WTC11 (cell line): ENCODE results near the gene PKNOX1.
"Not testable (repeated sequence)": the region's sequence is repeated elsewhere in the genome, so short reads cannot be mapped to it uniquely, and the experiment has no call there.

Experiments
- FOXK1 ChIP-seq: sonication (generic); formaldehyde crosslinking; IDR thresholded peaks from 2 replicates; pipeline ENCODE4 v1.8.0; 2022; ENCODE audit warnings: mild to moderate bottlenecking, moderate library complexity, missing genetic modification reagents
- GABPB1 ChIP-seq: sonication (generic); formaldehyde crosslinking; IDR thresholded peaks from 2 replicates; pipeline ENCODE4 v1.8.1; 2023; ENCODE audit warnings: mild to moderate bottlenecking, missing genetic modification reagents
- IRF2 ChIP-seq: sonication (generic); formaldehyde crosslinking; IDR thresholded peaks from 2 replicates; pipeline ENCODE4 v1.8.0; 2022; ENCODE audit warnings: low read depth, missing genetic modification reagents, borderline replicate concordance
- NR1H2 ChIP-seq: sonication (generic); formaldehyde crosslinking; IDR thresholded peaks from 2 replicates; pipeline ENCODE4 v1.9.0; 2021; ENCODE audit warnings: mild to moderate bottlenecking, moderate library complexity, missing genetic modification reagents
- TEAD4 ChIP-seq: sonication (generic); formaldehyde crosslinking; IDR thresholded peaks from 2 replicates; pipeline ENCODE4 v1.8.0; 2022; ENCODE audit warnings: mild to moderate bottlenecking, missing genetic modification reagents
- ZNF138 ChIP-seq: sonication (generic); formaldehyde crosslinking; conservative IDR thresholded peaks from 2 replicates; pipeline ENCODE4 v1.8.1; 2022; ENCODE audit warnings: mild to moderate bottlenecking, moderate library complexity, missing genetic modification reagents
- TF ChIP-seq, protein P1 (sequence below): fragments of 200-600 bp; IDR thresholded peaks from 2 replicates; pipeline ENCODE4 v1.8.0; 2022; ENCODE audit warnings: antibody characterized with exemption
- TF ChIP-seq, protein P2 (sequence below): sonication (generic); formaldehyde crosslinking; IDR thresholded peaks from 2 replicates; pipeline ENCODE4 v1.8.0; 2023; ENCODE audit warnings: missing genetic modification reagents
- TF ChIP-seq, protein P3 (sequence below): fragments of 250-450 bp; sonication (Bioruptor Pico); IDR thresholded peaks from 2 replicates; pipeline ENCODE4 v1.9.0; 2021; ENCODE audit warnings: mild to moderate bottlenecking

DNA sequence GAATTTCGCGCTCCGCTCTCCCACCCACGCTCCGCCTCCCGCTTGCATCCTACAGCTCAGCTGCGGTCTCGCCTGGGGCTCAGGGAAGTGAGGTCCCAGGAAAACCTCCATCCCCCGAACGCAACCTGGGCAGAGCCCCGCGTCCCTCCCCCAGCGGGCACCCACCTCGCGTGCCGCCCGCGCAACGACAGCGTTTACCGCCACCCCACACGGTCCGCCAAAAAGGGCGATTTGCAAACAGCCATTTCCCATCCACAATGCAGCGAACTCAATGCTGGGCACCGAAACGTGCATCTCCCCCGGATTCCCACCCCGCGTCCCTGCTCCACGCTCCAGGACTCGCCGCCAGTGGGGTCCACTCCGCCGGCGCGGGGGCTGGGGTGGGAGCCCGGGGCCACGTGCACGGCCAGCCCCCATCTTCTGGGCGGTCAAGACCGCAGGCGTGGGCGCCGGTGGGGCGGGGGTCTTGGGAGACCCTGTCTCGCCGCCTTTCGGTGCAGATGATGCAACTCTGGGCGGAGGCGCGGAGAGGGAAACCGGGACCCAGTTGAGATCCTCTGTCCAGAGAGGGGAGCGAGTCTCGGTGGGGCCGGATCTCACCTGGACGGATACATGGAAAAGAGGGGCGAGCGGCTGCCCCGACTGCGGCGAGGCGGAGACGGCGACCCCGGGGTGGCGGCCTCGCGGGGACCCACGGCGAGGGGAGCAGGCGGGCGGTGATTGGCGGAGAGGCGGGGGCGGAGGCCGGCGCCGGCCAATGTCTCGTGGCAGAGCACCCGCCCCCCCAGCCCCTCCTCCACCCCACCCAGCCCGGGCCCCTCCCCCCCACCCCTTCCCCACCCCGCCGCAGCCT, 101.0 kb downstream of the PKNOX1 start, which contains the start of gene CBS:
- TF ChIP-seq, protein P1, sequence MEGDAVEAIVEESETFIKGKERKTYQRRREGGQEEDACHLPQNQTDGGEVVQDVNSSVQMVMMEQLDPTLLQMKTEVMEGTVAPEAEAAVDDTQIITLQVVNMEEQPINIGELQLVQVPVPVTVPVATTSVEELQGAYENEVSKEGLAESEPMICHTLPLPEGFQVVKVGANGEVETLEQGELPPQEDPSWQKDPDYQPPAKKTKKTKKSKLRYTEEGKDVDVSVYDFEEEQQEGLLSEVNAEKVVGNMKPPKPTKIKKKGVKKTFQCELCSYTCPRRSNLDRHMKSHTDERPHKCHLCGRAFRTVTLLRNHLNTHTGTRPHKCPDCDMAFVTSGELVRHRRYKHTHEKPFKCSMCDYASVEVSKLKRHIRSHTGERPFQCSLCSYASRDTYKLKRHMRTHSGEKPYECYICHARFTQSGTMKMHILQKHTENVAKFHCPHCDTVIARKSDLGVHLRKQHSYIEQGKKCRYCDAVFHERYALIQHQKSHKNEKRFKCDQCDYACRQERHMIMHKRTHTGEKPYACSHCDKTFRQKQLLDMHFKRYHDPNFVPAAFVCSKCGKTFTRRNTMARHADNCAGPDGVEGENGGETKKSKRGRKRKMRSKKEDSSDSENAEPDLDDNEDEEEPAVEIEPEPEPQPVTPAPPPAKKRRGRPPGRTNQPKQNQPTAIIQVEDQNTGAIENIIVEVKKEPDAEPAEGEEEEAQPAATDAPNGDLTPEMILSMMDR = not testable (repeated sequence)
- TF ChIP-seq, protein P2, sequence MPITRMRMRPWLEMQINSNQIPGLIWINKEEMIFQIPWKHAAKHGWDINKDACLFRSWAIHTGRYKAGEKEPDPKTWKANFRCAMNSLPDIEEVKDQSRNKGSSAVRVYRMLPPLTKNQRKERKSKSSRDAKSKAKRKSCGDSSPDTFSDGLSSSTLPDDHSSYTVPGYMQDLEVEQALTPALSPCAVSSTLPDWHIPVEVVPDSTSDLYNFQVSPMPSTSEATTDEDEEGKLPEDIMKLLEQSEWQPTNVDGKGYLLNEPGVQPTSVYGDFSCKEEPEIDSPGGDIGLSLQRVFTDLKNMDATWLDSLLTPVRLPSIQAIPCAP (CRISPR knock-in tag) = not testable (repeated sequence)
- not testable (repeated sequence) for TF ChIP-seq IRF2; FOXK1 (CRISPR knock-in tag); NR1H2; ZNF138 (CRISPR knock-in tag); GABPB1 (CRISPR knock-in tag); TEAD4 (CRISPR knock-in tag)
- TF ChIP-seq, protein P3, sequence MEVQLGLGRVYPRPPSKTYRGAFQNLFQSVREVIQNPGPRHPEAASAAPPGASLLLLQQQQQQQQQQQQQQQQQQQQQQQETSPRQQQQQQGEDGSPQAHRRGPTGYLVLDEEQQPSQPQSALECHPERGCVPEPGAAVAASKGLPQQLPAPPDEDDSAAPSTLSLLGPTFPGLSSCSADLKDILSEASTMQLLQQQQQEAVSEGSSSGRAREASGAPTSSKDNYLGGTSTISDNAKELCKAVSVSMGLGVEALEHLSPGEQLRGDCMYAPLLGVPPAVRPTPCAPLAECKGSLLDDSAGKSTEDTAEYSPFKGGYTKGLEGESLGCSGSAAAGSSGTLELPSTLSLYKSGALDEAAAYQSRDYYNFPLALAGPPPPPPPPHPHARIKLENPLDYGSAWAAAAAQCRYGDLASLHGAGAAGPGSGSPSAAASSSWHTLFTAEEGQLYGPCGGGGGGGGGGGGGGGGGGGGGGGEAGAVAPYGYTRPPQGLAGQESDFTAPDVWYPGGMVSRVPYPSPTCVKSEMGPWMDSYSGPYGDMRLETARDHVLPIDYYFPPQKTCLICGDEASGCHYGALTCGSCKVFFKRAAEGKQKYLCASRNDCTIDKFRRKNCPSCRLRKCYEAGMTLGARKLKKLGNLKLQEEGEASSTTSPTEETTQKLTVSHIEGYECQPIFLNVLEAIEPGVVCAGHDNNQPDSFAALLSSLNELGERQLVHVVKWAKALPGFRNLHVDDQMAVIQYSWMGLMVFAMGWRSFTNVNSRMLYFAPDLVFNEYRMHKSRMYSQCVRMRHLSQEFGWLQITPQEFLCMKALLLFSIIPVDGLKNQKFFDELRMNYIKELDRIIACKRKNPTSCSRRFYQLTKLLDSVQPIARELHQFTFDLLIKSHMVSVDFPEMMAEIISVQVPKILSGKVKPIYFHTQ (CRISPR knock-in tag) = not testable (repeated sequence)
